ENCODE measurements around the gene KCTD5. TPM values are rescaled to one million over a fixed set of nuclear protein-coding genes. Genes with fewer than 3 reads are reported as not detected.

The KCTD5 gene
- total RNA-seq, 4 donors from 2014 or later, result 13.7 to 22.7 (median 21.2) TPM

GRCh38 chr16:2708955-2709587 lies 26.7 kb downstream of the KCTD5 start:
- TF ChIP-seq, protein P1, sequence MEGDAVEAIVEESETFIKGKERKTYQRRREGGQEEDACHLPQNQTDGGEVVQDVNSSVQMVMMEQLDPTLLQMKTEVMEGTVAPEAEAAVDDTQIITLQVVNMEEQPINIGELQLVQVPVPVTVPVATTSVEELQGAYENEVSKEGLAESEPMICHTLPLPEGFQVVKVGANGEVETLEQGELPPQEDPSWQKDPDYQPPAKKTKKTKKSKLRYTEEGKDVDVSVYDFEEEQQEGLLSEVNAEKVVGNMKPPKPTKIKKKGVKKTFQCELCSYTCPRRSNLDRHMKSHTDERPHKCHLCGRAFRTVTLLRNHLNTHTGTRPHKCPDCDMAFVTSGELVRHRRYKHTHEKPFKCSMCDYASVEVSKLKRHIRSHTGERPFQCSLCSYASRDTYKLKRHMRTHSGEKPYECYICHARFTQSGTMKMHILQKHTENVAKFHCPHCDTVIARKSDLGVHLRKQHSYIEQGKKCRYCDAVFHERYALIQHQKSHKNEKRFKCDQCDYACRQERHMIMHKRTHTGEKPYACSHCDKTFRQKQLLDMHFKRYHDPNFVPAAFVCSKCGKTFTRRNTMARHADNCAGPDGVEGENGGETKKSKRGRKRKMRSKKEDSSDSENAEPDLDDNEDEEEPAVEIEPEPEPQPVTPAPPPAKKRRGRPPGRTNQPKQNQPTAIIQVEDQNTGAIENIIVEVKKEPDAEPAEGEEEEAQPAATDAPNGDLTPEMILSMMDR (IDR thresholded peaks at IDR 0.05; ENCODE audit: low read depth), result no peak

- TF ChIP-seq, protein P1 (IDR thresholded peaks at IDR 0.05; ENCODE audit: low read depth), result no peak
These were observed 27.3 kb downstream of the KCTD5 start for GRCh38 chr16:2709588-2709984.

DNA sequence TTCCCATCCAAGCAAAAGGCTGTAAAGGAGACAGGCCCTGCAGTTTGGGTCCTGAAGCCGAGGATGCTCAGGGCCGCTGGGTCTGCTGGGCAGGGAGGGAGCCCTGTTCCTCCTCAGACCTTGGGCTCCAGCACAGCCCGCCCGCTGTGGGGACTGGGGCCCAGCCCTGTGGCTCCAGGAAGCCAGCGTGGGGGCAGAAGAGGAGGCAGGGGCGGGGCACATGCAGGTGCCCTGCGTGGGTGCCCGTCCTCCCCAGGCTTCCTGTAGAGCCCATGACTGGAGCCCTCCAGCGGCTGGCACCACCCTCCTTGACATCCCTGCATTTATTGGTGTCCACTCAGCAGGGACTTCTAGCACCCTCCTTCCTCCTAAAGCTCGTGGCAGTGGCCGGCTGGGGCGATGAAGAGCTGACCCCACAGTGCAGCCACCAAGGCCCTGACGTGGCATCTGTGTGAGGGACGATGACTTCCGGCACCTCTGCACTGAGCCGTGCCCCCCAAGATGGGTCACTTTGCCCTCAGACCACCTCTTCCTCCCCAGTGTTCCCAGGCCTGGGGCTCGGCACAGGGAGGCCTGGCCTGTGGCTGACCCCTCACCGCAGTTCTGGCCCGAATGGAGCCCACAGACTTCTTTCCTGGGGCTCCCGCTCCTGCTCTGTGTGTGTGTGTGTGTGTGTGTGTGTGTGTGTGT lies 27.8 kb downstream of the KCTD5 start:
- TF ChIP-seq, protein P1 (IDR thresholded peaks at IDR 0.05; ENCODE audit: low read depth), result no peak

DNA sequence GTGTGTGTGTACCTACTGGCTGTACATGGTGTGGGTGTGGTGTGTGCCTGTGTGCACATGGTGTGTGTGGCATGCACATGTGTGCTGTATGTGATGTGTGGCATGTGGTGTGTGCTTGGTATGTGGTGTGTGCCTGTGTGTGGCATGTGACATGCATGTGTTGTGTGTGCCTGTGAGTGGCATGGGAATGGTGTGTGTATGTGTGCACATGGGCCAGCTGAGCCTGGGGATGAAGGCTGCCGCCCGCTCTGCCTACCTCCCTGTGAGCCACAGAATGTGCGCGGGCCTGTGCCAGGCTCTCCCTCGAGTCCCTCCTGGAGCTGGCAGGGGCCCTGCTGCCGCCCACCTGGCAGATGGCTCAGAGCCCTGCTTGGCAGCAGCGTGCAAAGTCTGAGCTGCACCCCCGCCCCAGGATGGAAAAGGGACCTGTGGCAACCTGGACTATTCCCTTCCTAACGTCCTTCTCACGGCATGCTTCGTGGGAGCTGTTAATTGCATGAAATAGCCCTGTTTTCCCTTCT lies 28.4 kb downstream of the KCTD5 start:
- TF ChIP-seq, protein P1 (IDR thresholded peaks at IDR 0.05; ENCODE audit: low read depth), result no peak

DNA sequence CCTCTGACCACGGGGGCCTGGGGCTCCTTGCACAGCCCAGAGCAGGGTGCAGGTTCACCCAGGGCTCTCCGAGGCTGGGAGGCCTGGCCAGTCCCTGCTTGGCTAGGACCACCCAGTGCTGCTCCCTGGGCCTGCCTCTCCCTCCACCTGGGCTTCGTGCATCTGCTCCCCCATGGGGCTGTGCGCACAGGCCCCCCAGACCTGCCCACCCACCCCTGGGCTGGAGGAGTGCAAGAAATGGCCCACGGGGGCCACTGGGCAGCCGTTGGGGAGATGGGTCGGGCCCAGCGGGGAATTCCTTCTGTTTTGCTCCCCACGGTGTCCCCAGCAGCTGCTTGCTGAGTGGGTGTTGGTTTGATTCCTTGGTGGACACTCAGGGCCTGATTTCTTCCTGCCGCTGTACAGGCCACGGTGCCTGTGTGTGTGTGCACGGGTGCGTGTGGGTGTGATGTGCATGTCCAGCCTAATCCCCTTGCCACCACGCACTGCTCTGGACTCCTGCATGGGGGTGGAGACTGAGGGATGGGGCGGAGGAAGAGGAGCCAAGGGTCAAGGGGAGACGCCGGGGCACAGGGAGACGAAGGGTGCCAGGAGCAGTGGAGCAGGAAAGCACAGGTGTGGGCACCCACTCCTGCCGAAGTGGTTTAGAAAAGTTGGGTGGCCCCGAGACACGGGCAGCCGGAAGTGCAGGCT lies 29.2 kb downstream of the KCTD5 start:
- TF ChIP-seq, protein P1 (IDR thresholded peaks at IDR 0.05; ENCODE audit: low read depth), result no peak

- TF ChIP-seq, protein P1 (IDR thresholded peaks at IDR 0.05; ENCODE audit: low read depth), result no peak
These were observed 29.7 kb downstream of the KCTD5 start for GRCh38 chr16:2712063-2712441.

DNA sequence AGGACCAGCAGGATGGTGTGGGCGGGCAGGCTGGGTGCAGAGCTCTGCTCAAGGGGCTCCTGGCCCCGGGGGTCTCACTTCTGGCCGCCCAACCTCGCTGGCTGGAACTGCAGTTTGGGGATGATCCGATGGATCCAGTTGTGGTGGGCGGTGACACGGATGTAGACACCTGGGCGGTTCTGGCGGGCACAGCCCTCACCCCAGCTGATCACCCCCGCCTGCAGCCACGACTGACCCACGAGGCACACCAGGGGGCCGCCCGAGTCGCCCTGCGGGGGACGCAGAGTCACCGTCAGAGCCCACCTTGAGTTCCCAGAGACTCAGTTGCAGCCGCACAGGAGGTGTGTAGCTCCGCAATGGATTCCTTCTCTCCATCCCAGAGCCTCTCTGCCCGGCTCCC lies 30.2 kb downstream of the KCTD5 start:
- TF ChIP-seq, protein P1 (IDR thresholded peaks at IDR 0.05; ENCODE audit: low read depth), result no peak

Data from subcutaneous adipose tissue (tissue), 4 donors.